GM19372 (cell line): ENCODE measurements around the gene PLS3.

Experiments used
- ATAC-seq: cut with Tn5 transposase; IDR thresholded peaks from one replicate; pipeline ENCODE4 v1.9.1; 2021; ENCODE audit warnings: mild to moderate bottlenecking, low read depth, moderate library complexity; ENCODE audit not compliant: unreplicated experiment

PLS3 gene

GRCh38 chrX:115565888-115566287, 4.9 kb downstream of the PLS3 start:
- no peak for ATAC-seq

- ATAC-seq: no peak
Observed at GRCh38 chrX:115571712-115572111, 10.7 kb downstream of the PLS3 start.

GRCh38 chrX:115573185-115573584, 12.2 kb downstream of the PLS3 start:
- ATAC-seq: no peak

- no peak for ATAC-seq
Observed at GRCh38 chrX:115576676-115577075, 15.7 kb downstream of the PLS3 start.

DNA sequence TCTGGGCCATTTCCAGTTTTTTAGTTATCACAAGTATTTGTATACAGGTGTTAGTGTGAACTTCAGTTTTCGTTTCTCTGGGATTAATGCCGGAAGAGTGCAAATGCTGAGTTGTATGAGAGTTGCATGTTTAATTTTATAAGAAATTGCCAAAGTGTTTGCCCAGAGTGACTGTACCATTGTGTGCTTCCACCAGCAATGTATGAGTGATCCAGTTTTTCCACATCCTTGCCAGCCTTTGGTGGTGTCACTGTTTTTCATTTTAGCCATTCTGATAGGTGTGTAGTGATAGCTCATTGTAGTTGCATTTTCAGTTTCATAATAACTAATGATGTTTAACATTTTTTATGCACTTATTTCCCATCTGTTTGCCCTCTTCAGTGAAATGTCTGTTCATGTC, 18.4 kb downstream of the PLS3 start:
- ATAC-seq: no peak

GRCh38 chrX:115579786-115580294, 18.9 kb downstream of the PLS3 start:
- no peak for ATAC-seq

DNA sequence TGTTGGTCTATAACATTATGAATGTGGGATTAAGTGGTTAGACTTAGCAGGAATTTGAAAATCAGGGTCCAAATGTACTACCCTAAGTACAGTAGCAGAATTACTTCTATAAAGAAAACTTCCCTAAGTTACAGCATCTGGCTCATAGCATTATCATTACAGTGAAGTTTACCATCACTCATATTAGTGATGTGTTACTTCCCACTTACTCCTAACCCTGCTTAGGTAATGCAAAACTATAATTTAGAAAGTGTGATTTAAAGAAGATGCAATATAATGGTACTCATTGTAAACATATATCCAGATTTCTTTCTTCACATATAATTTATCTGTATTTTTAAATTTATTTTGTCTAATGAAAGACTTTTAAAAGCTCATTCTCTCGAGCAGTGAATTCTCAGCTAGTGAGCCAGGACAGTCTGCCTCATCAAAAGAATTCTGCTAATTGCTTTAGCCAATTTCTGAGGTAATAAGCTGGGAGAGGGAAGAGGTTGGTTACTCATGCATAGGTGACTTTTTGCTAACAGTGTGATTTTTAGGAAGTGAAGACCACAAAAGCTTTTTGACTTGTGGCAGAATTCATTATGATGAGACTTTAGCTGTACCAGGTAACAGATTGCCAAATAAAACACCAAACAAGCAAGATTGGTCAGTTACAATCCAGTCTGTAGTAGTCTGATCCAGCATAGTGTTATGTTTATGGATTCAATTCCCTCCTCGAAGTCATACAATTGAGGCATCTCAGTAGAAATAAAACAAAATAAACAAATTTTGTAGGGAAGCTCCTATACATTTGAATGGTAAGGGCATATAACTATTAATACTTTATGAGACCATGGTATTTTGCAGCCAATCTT, 21.0 kb downstream of the PLS3 start:
- ATAC-seq: no peak

DNA sequence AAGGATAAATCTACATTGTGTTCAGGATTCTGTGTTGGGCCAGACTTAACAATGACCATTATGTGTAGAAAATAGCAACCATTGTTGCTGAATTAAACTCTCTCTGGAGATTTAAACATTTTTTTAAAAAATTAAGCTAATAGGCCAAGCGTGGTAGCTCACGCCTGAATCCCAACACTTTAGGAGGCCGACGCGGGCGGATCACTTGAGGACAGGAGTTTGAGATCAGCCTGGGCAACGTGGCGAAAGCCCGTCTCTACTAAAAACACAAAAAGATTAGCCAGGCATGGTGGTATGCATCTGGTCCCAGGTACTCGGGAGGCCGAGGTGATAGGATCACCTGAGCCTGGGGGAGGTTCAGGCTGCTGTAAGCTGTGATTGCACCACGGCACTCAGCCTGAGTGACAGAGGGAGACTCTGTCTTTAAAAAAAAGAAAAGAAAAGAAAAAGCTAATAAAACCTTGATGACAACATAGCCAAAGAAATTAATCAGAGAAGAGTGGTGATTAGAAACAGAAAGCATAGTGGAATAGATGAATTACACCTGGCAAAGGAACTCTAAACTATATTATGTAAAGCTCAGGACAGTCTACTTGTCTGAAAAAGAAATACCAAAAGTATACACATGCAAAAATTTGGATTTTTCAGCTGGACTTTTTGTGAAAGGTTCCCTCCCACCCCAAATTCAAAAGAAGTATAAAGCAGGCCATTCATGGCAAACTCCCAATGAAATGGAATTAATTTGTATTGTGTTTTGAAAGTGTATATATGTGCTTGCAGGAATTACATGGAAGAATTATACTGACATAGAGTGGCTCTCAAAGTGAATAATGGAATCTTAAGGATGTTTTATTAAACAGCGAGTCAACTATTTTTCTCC, 21.9 kb downstream of the PLS3 start:
- ATAC-seq: no peak

- no peak for ATAC-seq
Observed at GRCh38 chrX:115583496-115584004, 22.6 kb downstream of the PLS3 start.

DNA sequence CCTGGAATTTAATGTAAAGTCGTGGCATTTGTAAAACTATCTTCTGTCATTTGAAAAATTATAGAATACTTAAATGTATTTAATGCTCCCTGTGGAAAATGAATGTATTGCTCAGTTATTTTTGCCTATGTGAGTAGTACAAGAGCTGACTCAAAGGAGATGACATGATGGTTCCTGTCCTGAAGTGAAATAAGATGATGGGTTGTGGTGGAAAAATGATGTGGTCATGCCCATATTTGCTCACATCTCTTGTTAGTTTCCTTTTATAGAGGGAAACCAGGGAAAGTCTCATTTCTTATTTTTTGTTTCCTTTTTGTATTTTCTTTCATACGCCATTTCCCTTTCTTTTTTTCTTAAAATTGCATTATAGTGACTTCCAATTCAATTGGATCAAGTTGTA, 23.7 kb downstream of the PLS3 start:
- ATAC-seq: no peak

DNA sequence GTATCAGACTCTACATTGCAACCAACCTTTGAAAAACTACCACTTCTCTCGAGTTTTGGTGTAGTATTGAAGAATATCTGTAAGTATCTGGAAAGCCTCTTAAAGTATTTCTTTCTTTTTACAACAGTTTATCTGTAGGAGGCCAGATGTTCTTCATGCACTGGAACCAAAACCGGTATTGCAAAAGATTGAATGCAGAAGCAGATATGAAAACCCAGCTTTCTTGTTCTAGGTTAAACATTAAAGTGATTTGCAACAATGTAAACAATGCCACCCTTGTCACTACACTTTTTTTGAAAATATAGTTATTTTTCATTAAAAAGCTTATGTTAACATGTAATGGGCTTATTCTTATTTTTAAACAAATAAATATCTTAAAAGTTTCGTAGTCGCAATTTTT, 27.2 kb downstream of the PLS3 start:
- no peak for ATAC-seq

DNA sequence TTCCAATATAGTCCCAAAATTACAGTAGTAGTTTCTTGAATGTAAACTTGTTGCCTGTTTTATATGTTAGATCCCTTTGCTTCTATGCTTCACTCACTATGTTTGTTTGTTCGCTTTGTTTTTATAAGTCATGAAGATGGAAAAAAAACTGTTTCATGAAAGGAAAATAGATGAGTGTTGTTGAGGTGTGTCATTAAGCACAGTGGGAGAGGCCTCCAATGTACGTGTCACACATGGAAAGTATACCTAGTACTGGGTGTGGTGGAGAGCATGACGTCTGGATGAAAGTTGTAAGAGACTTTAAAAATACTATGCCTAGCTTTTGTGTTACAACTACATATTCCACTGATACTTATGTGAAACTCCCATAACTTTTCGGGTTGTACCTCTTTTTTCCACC, 28.4 kb downstream of the PLS3 start:
- ATAC-seq: no peak

GRCh38 chrX:115591420-115591819, 30.4 kb downstream of the PLS3 start:
- ATAC-seq: no peak

DNA sequence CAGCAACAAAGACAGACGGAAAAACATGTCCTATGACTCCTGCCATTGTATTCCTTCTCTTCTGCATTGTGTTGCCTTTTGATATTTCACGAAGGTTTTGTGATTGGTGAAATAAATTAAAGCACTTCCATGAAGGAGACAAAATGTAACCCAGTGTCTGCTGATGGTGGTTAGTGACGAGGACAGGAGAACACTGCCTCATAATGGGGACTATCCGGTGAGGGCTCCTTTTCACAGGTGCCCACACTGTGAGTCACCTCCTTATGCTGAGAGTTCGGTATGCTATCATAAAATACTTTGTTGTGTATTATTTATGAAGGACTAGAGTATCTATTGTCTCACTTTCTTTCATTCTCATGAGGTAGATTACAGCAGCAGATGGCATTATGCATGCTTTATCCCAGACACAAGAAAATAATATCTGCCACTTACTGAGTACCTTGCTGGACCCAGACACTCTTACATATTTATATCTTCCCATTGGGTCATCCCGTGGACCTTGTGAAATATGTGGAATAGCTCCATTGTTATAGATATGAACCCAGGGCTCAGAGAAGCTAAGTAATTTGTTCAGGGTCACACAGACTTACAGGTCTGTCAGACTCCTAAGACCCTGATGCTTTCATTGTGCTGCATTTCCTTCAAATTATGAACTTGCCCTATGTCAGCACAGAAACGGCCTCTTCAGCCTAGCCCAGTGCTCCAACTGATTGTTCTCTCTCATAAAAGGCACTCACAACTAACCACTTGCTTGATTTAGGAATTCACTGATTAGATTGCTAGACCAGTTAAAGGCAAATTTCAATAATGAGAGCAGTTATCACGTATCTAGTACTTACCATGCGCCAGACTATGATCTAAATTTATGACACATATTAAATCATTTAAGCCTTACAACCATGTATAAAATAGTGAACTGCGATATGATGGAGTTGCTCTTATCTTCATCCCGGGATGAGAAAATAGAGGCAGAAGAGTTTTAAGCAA, 31.2 kb downstream of the PLS3 start:
- no peak for ATAC-seq

GRCh38 chrX:115592997-115593734, 32.2 kb downstream of the PLS3 start:
- ATAC-seq: no peak

GRCh38 chrX:115595049-115595448, 34.1 kb downstream of the PLS3 start:
- no peak for ATAC-seq

GRCh38 chrX:115598556-115598955, 37.6 kb downstream of the PLS3 start:
- no peak for ATAC-seq

DNA sequence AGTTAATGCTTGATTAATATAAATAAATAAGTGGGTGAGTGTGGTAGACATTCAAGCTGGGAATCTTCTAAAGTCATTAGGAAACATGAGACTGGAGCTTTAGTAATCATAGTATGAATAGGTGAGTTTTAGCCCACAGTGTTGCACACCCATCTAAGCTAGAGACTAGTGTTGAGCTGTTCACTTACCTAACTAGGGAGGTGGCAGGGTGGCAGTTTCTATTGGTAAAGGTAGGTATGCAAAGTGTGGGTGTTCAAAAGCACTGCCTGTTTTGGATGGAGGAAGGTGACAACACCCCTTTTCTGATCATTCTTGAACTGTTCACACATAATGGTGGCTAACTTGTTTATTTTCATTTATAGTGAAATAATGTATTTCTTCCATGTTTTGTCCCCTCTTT, 41.3 kb downstream of the PLS3 start:
- no peak for ATAC-seq

DNA sequence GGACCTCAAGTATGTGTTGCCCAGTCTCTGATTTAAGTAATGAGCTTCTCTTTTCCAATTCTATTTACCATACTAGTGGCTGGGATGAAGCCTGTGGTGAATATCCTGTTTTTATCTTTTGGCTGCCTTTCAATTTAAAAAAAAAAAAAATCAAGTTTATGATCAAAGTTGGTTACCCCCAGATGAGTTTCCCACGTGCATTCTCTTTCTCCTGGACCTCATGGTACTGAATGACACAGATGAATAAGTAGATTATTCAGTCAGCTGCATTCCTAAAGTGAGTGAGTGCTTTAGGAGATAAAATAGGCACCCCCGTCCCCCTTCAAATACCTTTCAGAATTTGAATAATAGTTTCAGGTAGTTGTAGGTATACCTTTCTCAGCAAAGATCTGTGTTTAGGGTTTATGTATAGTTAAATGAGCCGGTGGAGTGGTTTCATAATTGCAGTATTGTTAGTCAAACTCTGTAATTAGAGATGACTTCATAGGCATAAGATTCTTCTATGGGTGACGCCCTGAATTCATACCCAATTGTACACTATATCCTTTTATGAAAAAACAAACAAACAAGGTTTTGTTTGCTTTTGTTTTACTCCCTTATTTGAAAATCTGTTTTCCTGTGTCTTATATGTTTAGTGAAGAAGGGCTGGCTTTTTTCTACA, 41.9 kb downstream of the PLS3 start:
- no peak for ATAC-seq
